GM18502 (cell line): Measurements from ENCODE around the gene ZBED5.
"Not testable (repeated sequence)": the region's sequence is repeated elsewhere in the genome, so short reads cannot be mapped to it uniquely, and the experiment has no call there.

Source experiments
- ATAC-seq: cut with Tn5 transposase; IDR thresholded peaks from one replicate; pipeline ENCODE4 v1.9.1; 2021; ENCODE audit warnings: mild to moderate bottlenecking; ENCODE audit not compliant: unreplicated experiment, poor library complexity

ZBED5 gene

DNA sequence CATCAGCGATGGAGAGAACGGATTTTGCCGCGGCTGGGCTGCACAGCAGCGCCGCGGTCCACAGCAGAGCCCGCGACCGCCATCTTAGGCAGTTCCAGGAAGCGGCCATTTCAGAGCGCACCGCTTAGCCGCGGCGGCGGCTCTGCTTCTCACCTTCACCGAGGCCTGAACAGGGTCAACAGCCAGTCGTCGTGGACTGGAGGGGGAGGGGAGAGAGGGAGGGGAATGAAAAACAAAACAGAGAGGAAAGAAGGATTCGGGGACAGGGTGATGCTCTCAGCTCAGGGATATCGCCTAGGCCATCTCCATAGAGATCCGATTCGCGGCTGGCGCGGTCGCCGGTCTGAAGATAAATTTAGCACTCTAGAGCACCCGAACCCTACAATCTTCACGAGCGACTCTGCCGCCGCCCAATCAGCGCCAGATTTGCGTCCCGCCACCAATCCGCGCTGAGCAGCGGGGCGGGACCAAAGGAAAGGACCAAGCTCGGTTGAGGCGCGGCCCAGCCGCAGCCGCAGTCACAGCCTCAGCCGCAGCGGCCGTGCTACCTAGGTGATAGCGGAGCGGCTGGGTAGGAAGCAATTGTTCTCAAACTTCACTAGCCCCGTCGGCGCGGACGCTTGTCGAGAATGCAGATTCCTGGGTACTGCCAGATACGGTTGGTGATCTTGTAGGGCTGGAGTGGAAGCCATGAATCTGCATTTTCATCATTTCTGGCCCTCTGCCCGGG lies at the start of gene ZBED5:
Gene ZBED5, minus strand, starts transcription at position 345 of the 730 bp plus-strand sequence. CDS start 3,108 bp downstream, outside the sequence.
- peak; percentile 90 for ATAC-seq

GRCh38 chr11:10906521-10906920 lies 48.7 kb upstream of the ZBED5 start:
- ATAC-seq = no peak

DNA sequence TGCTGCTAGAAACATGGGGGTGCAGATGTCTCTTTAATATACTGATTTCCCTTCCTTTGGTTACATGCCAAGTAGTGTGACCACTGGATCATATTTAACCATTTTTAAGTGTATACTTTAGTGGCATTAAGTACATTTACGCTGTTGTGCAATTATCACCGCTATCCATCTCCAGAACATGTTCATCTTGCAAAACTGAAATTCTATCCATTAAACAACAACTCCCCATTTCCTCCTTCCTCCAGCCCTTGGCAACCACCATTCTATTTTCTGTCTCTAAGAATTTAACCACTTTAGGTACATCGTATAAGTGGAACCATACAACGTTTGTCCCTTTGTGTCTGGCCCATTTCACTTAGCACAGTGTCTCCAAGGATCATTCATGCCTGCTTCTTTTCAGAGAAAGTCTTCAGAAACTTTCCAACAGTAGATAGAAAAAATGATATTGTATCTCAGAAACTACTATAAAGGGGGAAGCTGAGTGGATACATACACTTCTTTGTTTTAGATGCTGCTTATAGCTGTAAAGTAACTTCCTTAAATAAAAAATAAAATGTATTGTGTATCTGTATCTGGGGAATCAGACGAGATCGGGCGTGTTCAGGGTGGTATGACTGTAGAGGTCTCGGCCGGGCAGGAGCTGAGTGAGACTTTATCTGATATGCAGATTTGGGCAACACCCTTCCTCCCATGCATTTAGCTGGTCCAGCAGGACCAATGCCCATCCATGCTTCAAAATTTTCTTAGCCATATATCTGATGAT lies 44.6 kb upstream of the ZBED5 start:
- ATAC-seq = no peak

DNA sequence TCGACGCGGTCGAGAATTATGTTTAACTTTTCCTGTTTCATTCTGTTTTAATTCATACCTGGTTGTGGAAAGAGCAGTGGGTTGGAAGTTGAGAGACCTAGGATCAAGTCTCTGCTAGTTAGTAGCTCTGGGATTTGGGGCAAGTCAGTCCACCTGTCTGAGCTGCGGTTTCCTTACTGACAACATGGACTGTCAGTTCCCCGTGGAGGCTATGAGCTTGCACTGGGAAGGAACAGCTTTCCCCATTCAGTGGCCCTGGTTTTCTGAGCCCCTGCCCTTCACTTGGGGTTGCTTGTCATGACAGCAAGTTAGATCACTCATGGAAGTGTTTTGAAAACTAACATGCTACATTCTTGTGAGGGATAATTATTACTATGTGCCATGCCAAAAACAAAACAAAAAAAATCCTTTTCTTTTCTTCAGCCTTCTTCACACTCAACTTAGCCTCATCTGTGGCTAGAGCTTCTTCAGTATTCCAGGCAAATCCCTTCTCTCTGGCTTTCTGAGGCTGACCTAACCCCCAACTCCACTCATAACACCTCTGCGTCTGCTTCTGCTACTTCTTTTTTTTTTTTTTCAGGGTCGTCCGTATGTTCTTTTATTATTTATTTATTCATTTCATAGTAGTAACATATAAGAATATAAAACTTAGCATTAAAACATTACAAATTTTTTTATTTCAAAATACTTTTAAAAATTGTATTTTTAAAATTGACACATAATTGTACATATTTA lies 43.0 kb upstream of the ZBED5 start:
- ATAC-seq = no peak

DNA sequence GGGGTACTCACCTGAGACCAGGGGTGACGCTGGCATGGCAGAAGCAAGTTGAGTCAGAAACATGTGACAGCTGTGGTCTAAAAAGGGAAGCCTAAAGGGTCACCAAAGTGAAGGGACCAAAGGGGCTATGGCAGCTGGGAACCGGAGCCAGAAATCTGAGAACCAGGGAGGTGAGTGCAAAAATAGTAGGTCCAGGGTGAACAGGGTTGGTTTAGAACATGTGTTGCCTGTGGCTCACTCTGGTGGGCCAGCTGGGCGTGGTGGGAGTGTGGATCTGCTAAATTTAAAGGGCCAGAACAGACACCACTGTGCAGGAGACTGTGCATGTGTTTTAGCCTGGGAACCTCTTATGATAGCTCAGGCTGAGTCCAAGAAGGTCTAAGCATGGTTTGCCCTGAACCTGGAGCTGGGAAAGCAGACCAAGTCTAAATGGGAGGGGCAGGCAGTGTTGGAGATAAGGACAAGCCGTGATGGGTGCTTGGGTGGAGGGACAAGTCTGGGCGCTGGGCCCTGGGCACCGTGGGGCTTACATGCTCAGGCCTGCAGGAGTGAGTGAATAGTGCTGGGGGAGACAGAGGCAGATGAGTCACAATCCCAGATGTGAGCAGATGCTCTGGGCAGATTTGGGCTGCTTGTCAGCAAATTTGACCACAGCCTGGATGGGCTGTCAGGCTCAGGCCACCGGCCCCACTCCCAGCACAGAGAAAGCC lies 41.4 kb upstream of the ZBED5 start:
- ATAC-seq = no peak

- ATAC-seq = no peak
These were observed 40.8 kb upstream of the ZBED5 start for GRCh38 chr11:10898763-10899025.

DNA sequence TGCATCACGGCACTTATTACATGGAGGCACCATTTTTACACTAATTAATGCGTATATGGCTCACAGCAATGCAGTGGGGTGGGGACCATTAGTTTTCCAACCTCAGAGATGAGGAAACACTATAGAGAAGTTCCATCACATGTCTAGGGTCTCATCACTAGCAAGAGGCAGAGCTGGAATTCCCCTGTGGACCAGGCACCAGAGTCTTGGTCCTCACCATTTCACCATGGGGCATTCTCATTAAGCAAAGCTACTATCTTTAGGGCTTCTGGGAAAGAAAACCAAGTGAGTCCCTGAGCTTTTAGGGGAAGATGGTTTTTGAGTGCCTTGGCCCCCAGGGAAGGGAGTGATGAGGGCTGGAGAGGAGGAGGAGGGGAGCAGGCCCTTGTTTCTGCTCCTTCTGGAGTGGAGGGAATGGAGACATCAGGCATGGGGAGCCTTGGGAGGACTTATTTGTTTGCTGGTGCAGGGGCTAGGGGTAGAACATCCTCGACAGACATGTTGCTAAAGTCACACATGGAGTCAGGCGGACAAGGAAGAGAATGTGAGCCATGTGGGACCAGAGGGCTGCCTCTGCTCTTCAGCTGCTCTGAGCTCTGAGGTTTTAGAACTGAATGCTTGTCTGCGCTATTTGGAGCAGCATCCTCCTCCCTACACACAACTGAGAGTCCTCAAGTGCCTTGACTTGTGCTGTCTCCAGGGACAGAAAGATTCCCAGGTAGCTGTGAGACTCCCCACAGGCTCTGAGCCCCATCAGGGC lies 40.3 kb upstream of the ZBED5 start:
- ATAC-seq = no peak

DNA sequence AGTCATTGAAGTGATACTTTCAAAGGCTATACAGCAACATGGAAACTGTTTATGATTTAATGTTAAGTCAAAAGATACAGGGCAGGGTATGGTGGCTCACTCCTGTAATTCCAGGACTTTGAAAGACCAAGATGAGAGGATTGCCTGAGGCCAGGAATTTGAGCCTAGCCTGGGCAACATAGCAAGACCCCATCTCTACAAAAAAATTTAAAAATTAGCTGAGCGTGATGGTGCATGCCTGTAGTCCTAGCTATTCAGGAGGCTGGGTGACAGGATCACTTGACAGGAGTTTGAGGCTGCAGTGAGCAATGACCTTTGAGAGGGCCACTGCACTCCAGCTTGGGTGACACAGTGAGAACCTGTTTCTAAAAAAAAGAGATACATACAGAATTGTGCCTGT lies 39.3 kb upstream of the ZBED5 start:
- ATAC-seq = no peak

DNA sequence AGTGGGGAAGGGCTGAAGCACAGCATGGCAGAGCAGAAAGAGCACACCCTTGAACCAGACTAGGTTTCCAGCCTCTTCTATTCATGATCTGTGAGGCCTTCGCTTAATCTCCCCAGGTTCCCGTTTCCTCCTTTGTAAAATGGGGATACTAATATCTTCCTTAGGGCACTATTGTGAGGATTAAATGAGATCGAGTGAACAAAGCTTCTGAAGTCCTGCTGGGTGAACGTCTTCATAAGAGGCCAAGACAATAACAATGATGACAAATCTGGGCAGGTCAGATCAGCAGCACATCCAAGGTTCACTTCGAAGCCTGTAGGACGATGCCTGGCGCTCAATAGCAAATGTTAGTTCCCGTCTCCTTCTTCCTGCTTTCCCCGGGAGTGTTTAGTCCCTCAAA lies 38.6 kb upstream of the ZBED5 start:
- no peak for ATAC-seq

- no peak for ATAC-seq
These were observed 37.4 kb upstream of the ZBED5 start for GRCh38 chr11:10895285-10895684.

- no peak for ATAC-seq
These were observed 36.8 kb upstream of the ZBED5 start for GRCh38 chr11:10894666-10895065.

- no peak for ATAC-seq
These were observed 35.9 kb upstream of the ZBED5 start for GRCh38 chr11:10893714-10894151.

- no peak for ATAC-seq
These were observed 34.4 kb upstream of the ZBED5 start for GRCh38 chr11:10892250-10892649.

DNA sequence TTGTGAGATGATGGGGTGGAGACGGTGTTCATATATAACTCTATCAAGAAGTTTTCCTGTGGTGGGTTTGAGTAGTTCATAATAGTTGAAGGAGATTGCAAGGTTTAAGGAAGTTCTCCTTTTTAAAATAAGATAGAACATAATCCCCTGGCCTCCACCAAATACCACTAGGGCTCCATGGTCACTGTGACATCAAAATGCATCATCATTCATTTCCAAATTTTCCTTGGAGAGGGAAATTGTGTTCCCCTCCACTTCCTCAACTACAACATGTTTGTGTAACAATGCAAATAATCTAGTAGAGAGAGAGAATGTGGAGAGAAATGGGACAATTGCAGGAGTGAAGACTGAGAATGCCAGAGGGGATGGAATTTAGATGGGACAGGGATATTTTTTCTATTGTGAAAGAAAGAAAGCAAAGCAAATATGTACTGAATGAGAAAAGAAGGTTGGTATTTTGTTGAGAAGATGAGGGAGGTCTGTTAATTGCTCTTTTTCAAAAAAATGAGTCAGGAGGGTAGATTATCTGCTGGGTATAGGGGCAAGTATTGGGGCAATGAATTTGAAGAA lies 33.4 kb upstream of the ZBED5 start:
- no peak for ATAC-seq

GRCh38 chr11:10890083-10890482 lies 32.2 kb upstream of the ZBED5 start:
- ATAC-seq = not testable (repeated sequence)

DNA sequence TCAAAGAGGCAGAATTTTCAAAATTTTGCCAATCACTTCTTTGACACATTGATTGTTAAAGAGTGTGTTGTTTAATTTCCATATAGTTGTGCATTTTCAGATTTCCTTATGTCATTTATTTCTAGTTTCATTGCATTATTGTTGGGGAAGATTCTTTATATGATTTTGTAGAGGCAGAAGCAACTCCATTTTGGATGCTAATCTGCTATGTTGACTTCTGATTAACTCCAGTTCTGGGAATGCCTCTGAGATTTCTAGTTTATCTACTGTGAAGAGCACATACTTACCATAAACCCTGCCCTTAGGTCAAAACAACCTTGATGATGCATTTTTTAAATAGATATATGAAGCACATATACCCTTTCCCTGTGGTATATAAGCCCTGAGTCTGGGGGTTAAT lies 29.5 kb upstream of the ZBED5 start:
- ATAC-seq = no peak

- no peak for ATAC-seq
These were observed 28.9 kb upstream of the ZBED5 start for GRCh38 chr11:10886652-10887250.

GRCh38 chr11:10885703-10886363 lies 28.0 kb upstream of the ZBED5 start:
- no peak for ATAC-seq

DNA sequence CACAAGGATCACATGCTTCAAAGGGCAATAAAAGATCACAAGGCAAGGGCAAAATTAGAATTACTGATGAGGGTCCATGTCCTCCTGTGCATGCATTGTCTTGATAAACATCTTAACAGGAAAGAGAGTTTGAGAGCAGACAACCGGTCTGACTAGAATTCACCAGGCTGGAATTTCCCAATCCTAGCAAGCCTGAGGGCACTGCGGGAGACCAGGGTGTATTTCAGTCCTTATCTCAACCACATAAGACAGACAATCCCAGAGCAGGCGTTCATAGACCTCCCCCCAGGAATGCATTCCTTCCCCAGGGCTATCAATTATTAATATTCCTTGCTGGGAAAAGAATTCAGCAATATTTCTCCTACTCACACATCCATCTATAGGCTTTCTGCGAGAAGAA lies 26.4 kb upstream of the ZBED5 start:
- ATAC-seq = not testable (repeated sequence)
